ENCODE data around the gene RRP1. TPM values are rescaled to one million over a fixed set of nuclear protein-coding genes. Genes with fewer than 3 reads are reported as not detected.
A peak's percentile ranks its signal among the peaks of the same experiment; 100 is the strongest.

The RRP1 gene
- total RNA-seq, 1 donor from 2014 or later = 34.5 TPM

- DNase-seq (ENCODE audit: low read depth) = no peak
- Histone ChIP-seq H3K4me3 (ENCODE audit: low read depth, low read length) (no peak overlapping the region), H3K36me3 (ENCODE audit: control insufficient read depth, insufficient read depth, low read length) (peaks cover 66% of the 10 kb centered on the region), H3K27me3 (ENCODE audit: control insufficient read depth, insufficient read depth, low read length) (no peaks in the 10 kb centered on the region)
- TF ChIP-seq, protein P1, sequence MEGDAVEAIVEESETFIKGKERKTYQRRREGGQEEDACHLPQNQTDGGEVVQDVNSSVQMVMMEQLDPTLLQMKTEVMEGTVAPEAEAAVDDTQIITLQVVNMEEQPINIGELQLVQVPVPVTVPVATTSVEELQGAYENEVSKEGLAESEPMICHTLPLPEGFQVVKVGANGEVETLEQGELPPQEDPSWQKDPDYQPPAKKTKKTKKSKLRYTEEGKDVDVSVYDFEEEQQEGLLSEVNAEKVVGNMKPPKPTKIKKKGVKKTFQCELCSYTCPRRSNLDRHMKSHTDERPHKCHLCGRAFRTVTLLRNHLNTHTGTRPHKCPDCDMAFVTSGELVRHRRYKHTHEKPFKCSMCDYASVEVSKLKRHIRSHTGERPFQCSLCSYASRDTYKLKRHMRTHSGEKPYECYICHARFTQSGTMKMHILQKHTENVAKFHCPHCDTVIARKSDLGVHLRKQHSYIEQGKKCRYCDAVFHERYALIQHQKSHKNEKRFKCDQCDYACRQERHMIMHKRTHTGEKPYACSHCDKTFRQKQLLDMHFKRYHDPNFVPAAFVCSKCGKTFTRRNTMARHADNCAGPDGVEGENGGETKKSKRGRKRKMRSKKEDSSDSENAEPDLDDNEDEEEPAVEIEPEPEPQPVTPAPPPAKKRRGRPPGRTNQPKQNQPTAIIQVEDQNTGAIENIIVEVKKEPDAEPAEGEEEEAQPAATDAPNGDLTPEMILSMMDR (IDR thresholded peaks at IDR 0.05; ENCODE audit: insufficient read depth, low read length, severe bottlenecking) = no peak
- no peak for FAIRE-seq
Measured at GRCh38 chr21:43799301-43799840, 10.0 kb downstream of the RRP1 start.

DNA sequence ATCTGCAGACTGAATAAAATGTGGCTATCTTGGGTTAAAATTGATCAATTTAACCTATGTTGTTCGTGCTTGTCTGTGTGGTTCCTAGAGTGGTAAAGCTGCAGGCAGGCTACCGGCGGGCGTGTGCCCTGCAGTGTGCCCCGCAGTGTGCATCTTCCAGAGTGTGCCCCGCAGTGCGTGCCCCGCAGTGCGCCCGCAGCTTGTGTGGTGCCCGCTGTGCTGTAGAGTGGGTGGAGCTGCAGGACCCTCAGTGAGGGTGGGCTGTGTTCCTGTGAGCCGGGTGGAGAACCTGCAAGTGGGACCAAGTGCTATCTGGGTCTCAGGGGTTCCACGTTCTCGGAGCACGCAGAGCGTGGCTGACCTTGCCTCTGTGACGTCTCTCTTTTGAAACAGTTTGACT is 10.7 kb downstream of the RRP1 start:
- no peak overlapping the region for H3K4me3 ChIP-seq (ENCODE audit: low read depth, low read length)
- DNase-seq (ENCODE audit: low read depth) (no peak), FAIRE-seq (no peak)
- peaks cover 60% of the 10 kb centered on the region for H3K36me3 ChIP-seq (ENCODE audit: control insufficient read depth, insufficient read depth, low read length)
- H3K27me3 ChIP-seq (ENCODE audit: control insufficient read depth, insufficient read depth, low read length) = no peaks in the 10 kb centered on the region
- TF ChIP-seq, protein P1 (IDR thresholded peaks at IDR 0.05; ENCODE audit: insufficient read depth, low read length, severe bottlenecking) = no peak

- peaks cover 57% of the 10 kb centered on the region for H3K36me3 ChIP-seq (ENCODE audit: control insufficient read depth, insufficient read depth, low read length)
Measured at GRCh38 chr21:43800566-43800965, 11.2 kb downstream of the RRP1 start.

GRCh38 chr21:43801006-43801783 is 11.8 kb downstream of the RRP1 start:
- DNase-seq (ENCODE audit: low read depth) (no peak), FAIRE-seq (peak; percentile 94)
- H3K27me3 ChIP-seq (ENCODE audit: control insufficient read depth, insufficient read depth, low read length) = no peaks in the 10 kb centered on the region
- peaks cover 56% of the 10 kb centered on the region for H3K36me3 ChIP-seq (ENCODE audit: control insufficient read depth, insufficient read depth, low read length)
- no peak overlapping the region for H3K4me3 ChIP-seq (ENCODE audit: low read depth, low read length)
- TF ChIP-seq, protein P1 (IDR thresholded peaks at IDR 0.05; ENCODE audit: insufficient read depth, low read length, severe bottlenecking) = no peak

More at GRCh38 chr21:43800566-43800965, 11.2 kb downstream of the RRP1 start:
- no peak for DNase-seq (ENCODE audit: low read depth)
- no peak for FAIRE-seq
- TF ChIP-seq, protein P1 (IDR thresholded peaks at IDR 0.05; ENCODE audit: insufficient read depth, low read length, severe bottlenecking) = no peak
- Histone ChIP-seq H3K4me3 (ENCODE audit: low read depth, low read length) (no peak overlapping the region), H3K27me3 (ENCODE audit: control insufficient read depth, insufficient read depth, low read length) (no peaks in the 10 kb centered on the region)

DNA sequence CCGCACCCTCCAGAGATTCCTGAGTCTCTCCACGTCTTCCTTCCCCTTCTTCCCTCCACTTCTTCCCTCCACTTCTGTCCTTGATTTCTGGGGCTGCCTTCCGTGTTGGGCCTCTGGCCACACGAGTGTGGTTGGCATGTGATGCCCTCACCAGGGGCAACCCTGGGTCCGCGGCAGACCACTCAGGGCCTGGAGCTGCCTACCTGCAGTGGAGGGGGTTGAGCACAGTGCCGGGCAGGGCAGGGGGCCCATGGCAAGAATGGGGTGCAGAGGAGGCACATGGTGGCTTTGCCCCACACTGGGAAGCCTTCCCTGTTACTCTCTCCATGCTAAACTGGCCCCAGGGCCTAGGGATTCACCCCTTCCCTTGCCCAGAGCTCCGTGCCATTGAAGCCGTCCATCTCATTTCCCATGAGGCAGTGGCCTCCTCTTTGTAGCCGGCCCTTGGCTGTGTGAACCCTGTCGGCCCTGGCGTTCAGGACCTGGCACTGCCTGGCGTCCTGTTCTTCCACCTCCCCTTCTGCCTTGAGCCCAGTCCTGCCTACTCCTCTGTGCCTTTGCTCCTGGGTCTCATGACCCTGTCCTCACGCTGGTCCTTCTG is 13.4 kb downstream of the RRP1 start:
- TF ChIP-seq, protein P1 (IDR thresholded peaks at IDR 0.05; ENCODE audit: insufficient read depth, low read length, severe bottlenecking) = no peak
- H3K27me3 ChIP-seq (ENCODE audit: control insufficient read depth, insufficient read depth, low read length) = no peaks in the 10 kb centered on the region
- no peak for FAIRE-seq
- peaks cover 44% of the 10 kb centered on the region for H3K36me3 ChIP-seq (ENCODE audit: control insufficient read depth, insufficient read depth, low read length)
- no peak for DNase-seq (ENCODE audit: low read depth)
- H3K4me3 ChIP-seq (ENCODE audit: low read depth, low read length) = no peak overlapping the region

Data from bronchial epithelial cell (primary cell).